ENCODE results near the gene ST3GAL5. TPM values are rescaled to one million over a fixed set of nuclear protein-coding genes. Genes with fewer than 3 reads are reported as not detected.

ST3GAL5 gene
- total and polyA plus RNA-seq, 2 of the 8 experiments (the other 6 are each of a cell fraction or from before 2014, with no cell fraction given): 1.9 to 4.5 TPM

GRCh38 chr2:85924522-85924921 is 35.7 kb upstream of the ST3GAL5 start (continued):
- no peak for TF ChIP-seq MAX (IDR thresholded peaks at IDR 0.05)

Measured in H1 (cell line).